Measurements from ENCODE around the gene CT45A8.
"Not testable (repeated sequence)": the region's sequence is repeated elsewhere in the genome, so short reads cannot be mapped to it uniquely, and the experiment has no call there.

The CT45A8 gene, protein sequence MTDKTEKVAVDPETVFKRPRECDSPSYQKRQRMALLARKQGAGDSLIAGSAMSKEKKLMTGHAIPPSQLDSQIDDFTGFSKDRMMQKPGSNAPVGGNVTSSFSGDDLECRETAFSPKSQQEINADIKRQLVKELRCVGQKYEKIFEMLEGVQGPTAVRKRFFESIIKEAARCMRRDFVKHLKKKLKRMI

DNA sequence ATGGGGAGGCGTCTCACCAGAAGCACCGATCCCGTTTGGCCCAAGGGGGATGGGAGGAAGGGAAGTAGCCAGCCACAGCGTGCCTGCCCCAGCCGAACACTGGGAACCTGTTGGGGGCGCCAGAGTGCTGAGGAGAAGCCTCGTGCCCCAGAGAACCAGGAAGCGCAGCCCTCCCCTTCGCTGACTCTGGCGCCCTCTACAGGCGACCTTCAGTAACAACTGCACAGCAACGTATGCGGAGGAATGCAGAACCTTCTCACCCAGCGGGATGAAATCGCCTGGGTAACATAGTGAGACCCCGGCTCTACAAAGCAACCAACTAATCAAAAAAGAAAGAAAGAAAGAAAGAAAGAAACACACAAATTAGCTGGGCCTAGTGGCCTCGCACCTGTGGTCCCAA, at the start of gene CT45A8:
Gene CT45A8, minus strand, starts transcription at position 101 of the 400 bp plus-strand sequence. CDS start 3,755 bp downstream, outside the sequence.
- not testable (repeated sequence) for DNase-seq (ENCODE audit: low read depth)

DNA sequence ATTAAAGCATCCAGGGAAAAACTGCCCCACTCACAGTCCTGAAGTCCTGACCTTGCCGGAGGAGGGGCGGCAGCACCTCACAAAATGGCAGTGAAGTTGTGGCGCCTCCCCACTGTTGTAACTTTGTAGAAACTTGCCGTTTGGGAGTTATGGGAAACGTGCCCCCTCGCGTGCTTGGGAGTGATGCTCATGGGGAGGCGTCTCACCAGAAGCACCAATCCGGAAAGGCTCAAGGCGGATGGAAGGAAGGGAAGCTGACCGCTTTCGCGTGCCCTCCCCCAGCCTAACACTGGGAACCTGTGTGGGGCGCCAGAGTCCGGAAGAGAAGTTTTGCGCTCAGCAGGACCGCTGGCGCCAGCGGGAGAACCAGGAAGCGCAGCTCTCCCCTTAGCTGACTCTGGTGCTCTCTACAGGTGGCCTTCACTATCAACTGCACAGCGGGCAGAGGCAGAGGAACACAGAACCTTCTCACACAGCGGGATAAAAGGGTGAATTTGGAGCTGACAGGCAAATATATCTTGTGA, 39.0 kb upstream of the CT45A8 start, which contains the start of the genes CT45A10 and SAGE1:
Gene CT45A10, minus strand, starts transcription at position 151 of the 524 bp plus-strand sequence. CDS start 8,100 bp downstream, outside the sequence.
Gene SAGE1, plus strand, starts transcription at position 423 of the 524 bp plus-strand sequence. CDS start 2,527 bp downstream, outside the sequence.
- no peak for DNase-seq (ENCODE audit: low read depth)

DNA sequence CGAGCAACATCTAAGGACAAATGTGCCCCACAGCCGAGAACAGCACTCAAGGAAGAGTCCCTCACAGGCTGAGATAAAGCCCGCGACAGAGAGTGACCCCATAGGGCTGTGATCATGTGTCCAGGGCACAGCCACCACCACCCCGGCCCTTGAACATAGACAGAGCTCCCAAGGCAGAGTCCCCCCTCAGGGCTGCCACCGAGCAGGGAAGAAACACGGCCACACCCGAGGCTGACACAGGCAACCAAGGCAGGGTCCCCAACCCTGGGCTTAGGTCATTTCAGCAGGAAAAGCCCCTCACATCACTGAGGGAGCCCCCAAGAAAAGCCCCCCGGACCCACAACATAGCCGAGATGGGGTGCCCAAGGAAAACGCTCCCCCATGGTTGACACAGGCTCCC, 38.4 kb upstream of the CT45A8 start:
- DNase-seq (ENCODE audit: low read depth): no peak

DNA sequence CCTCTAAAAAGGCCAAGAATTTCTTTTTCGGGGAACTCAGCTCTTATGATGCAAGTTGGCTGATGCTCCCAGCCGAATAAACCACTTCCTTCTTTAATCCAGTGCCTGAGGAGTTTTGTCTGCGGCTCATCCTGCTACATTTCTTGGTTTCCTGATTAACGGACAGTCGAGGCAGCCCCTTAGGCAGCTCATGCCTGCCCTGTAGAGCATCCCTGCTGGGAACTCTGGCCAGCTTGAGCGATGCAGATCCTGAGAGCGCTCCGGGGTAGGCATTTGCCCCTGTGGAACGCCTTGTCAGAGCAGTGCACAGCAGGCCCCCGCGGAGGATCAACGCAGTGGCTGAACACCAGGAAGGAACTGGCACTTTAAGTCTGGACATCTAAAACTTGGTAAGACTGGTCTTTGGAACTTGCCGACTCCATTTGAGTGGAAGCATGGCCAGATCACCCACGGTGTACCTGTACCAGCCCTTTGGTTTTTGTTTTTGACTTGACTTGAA, 35.8 kb upstream of the CT45A8 start:
- no peak for DNase-seq (ENCODE audit: low read depth)

DNA sequence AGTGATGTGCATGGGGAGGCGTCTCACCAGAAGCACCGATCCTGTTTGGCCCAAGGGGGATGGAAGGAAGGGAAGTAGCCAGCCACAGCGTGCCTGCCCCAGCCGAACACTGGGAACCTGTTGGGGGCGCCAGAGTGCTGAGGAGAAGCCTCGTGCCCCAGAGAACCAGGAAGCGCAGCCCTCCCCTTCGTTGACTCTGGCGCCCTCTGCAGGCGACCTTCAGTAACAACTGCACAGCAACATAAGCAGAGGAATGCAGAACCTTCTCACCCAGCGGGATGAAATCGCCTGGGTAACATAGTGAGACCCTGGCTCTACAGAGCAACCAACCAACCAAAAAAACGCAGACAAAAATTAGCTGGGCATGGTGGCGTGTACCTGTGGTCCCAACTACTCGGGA, 34.6 kb upstream of the CT45A8 start:
- not testable (repeated sequence) for DNase-seq (ENCODE audit: low read depth)

DNA sequence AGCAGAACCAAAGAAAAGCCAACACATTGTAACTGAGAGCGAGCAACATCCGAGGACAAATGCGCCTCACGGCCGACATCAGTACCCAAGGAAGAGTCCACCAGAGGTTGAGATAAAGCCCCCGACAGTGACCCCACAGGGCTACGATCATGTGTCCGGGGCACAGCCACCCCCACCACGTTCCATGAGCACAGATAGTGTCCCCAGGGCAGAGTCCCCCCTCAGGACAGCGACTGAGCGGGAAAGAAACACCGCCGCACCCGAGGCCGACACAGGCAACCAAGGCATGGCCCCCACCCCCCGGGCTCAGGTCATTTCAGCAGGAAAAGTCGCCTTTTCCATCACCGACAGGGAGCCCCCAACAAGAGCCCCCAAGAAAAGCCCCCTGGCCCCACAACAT, 33.9 kb upstream of the CT45A8 start:
- DNase-seq (ENCODE audit: low read depth): not testable (repeated sequence)

DNA sequence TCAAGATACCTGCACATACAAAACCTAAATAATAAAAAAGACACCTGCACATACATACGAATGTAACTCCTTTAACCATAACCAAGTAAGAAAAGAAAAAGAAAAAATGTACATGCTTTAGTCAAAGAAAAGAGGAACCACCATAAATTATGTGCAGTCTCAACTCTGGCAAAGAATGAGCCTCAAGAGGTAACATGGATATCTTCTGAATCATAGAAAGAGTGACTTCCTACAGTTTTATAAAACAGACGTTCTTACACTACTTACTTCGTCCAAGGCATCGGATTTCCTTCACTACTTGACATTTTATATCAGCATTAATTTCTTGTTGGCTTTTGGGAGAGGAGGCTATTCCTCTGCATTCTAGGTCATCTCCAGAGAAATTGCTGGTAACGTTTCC, 28.4 kb upstream of the CT45A8 start:
- not testable (repeated sequence) for DNase-seq (ENCODE audit: low read depth)

DNA sequence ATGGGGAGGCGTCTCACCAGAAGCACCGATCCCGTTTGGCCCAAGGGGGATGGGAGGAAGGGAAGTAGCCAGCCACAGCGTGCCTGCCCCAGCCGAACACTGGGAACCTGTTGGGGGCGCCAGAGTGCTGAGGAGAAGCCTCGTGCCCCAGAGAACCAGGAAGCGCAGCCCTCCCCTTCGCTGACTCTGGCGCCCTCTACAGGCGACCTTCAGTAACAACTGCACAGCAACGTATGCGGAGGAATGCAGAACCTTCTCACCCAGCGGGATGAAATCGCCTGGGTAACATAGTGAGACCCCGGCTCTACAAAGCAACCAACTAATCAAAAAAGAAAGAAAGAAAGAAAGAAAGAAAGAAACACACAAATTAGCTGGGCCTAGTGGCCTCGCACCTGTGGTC, 17.4 kb upstream of the CT45A8 start, which contains the start of gene CT45A9:
Gene CT45A9, minus strand, starts transcription at position 101 of the 400 bp plus-strand sequence. CDS start 3,751 bp downstream, outside the sequence.
- DNase-seq (ENCODE audit: low read depth): not testable (repeated sequence)

DNA sequence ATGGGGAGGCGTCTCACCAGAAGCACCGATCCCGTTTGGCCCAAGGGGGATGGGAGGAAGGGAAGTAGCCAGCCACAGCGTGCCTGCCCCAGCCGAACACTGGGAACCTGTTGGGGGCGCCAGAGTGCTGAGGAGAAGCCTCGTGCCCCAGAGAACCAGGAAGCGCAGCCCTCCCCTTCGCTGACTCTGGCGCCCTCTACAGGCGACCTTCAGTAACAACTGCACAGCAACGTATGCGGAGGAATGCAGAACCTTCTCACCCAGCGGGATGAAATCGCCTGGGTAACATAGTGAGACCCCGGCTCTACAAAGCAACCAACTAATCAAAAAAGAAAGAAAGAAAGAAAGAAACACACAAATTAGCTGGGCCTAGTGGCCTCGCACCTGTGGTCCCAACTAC, 17.2 kb downstream of the CT45A8 start, which contains the start of gene CT45A7:
Gene CT45A7, minus strand, starts transcription at position 101 of the 400 bp plus-strand sequence. CDS start 3,747 bp downstream, outside the sequence.
- not testable (repeated sequence) for DNase-seq (ENCODE audit: low read depth)

DNA sequence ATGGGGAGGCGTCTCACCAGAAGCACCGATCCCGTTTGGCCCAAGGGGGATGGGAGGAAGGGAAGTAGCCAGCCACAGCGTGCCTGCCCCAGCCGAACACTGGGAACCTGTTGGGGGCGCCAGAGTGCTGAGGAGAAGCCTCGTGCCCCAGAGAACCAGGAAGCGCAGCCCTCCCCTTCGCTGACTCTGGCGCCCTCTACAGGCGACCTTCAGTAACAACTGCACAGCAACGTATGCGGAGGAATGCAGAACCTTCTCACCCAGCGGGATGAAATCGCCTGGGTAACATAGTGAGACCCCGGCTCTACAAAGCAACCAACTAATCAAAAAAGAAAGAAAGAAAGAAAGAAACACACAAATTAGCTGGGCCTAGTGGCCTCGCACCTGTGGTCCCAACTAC, 34.4 kb downstream of the CT45A8 start, which contains the start of gene CT45A2:
Gene CT45A2, minus strand, starts transcription at position 101 of the 400 bp plus-strand sequence. CDS start 3,747 bp downstream, outside the sequence.
- not testable (repeated sequence) for DNase-seq (ENCODE audit: low read depth)

DNA sequence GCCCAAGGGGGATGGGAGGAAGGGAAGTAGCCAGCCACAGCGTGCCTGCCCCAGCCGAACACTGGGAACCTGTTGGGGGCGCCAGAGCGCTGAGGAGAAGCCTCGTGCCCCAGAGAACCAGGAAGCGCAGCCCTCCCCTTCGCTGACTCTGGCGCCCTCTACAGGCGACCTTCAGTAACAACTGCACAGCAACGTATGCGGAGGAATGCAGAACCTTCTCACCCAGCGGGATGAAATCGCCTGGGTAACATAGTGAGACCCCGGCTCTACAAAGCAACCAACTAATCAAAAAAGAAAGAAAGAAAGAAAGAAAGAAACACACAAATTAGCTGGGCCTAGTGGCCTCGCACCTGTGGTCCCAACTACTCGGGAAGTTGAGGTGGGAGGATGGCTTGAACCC, 51.7 kb downstream of the CT45A8 start, which contains the start of gene CT45A6:
Gene CT45A6, minus strand, starts transcription at position 101 of the 400 bp plus-strand sequence. CDS start 3,794 bp downstream, outside the sequence.
- DNase-seq (ENCODE audit: low read depth): not testable (repeated sequence)
